Nephron (organoid): Measurements from ENCODE around the gene UBE2J2.

Experiments
- H3K27ac Mint-ChIP-seq, 3 experiments: 2 replicates each; pipeline ENCODE4 v1.8.0; 2020; ENCODE audit warnings: mixed read lengths in 3 of 3, mild to moderate bottlenecking in 2 of 3, moderate library complexity in 1 of 3
- H3K27me3 Mint-ChIP-seq: 2 replicates; pipeline ENCODE4 v1.8.0; 2021; ENCODE audit warnings: low read depth, mild to moderate bottlenecking, moderate library complexity, mixed read lengths
- H3K36me3 Mint-ChIP-seq: 2 replicates; pipeline ENCODE4 v1.8.0; 2020; ENCODE audit warnings: low read depth, mixed read lengths
- H3K4me1 Mint-ChIP-seq: 2 replicates; pipeline ENCODE4 v1.8.0; 2020; ENCODE audit warnings: mixed read lengths
- H3K4me3 Mint-ChIP-seq, 3 experiments: 2 replicates each; pipeline ENCODE4 v1.8.0; 2020; ENCODE audit warnings: mild to moderate bottlenecking in 3 of 3, mixed read lengths in 3 of 3, moderate library complexity in 2 of 3
- H3K9me3 Mint-ChIP-seq: 2 replicates; pipeline ENCODE4 v1.8.0; 2020; ENCODE audit warnings: mixed read lengths
- TF ChIP-seq, protein P1 (sequence below), 3 experiments: fragments of 200-600 bp; sonication (generic); IDR thresholded peaks; one replicate each; pipeline ENCODE4 v1.5.0; 2021; ENCODE audit warnings: antibody characterized with exemption in 3 of 3; ENCODE audit not compliant: unreplicated experiment in 3 of 3

UBE2J2 gene

DNA sequence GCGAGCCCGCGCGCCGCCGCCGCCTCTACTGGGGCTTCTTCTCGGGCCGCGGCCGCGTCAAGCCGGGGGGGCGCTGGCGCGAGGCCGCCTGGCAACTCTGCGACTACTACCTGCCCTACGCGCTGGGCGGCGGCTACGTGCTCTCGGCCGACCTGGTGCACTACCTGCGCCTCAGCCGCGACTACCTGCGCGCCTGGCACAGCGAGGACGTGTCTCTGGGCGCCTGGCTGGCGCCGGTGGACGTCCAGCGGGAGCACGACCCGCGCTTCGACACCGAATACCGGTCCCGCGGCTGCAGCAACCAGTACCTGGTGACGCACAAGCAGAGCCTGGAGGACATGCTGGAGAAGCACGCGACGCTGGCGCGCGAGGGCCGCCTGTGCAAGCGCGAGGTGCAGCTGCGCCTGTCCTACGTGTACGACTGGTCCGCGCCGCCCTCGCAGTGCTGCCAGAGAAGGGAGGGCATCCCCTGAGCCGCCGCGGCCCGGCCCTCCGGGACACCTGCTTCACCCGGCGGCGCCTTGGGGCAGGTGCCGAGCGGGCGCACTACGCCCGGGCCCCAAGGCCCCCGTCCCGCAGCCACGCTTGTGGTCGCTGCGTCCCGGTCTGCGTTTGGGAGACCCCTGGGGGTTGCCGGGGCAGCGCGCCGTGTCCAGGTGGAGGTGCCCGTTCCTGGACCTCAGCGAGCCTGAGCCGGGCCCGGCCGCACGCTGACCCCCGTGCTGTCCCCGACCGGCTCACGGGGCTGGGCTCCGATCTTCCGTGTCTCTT, 40.7 kb downstream of the UBE2J2 start:
- TF ChIP-seq, protein P1, sequence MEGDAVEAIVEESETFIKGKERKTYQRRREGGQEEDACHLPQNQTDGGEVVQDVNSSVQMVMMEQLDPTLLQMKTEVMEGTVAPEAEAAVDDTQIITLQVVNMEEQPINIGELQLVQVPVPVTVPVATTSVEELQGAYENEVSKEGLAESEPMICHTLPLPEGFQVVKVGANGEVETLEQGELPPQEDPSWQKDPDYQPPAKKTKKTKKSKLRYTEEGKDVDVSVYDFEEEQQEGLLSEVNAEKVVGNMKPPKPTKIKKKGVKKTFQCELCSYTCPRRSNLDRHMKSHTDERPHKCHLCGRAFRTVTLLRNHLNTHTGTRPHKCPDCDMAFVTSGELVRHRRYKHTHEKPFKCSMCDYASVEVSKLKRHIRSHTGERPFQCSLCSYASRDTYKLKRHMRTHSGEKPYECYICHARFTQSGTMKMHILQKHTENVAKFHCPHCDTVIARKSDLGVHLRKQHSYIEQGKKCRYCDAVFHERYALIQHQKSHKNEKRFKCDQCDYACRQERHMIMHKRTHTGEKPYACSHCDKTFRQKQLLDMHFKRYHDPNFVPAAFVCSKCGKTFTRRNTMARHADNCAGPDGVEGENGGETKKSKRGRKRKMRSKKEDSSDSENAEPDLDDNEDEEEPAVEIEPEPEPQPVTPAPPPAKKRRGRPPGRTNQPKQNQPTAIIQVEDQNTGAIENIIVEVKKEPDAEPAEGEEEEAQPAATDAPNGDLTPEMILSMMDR (IDR thresholded peaks at IDR 0.05; ENCODE audit: unreplicated experiment in 3 of 3) = no peak
- H3K4me3 Mint-ChIP-seq = peak overlapping the region; percentile 68 to 86 (median 83)

DNA sequence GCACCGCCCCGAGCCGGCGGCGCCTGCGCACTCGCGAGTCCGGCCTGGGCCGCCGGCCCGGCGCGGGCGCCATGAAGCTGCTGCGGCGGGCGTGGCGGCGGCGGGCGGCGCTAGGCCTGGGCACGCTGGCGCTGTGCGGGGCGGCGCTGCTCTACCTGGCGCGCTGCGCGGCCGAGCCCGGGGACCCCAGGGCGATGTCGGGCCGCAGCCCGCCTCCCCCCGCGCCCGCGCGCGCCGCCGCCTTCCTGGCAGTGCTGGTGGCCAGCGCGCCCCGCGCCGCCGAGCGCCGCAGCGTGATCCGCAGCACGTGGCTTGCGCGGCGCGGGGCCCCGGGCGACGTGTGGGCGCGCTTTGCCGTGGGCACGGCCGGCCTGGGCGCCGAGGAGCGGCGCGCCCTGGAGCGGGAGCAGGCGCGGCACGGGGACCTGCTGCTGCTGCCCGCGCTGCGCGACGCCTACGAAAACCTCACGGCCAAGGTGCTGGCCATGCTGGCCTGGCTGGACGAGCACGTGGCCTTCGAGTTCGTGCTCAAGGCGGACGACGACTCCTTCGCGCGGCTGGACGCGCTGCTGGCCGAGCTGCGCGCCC, 41.4 kb downstream of the UBE2J2 start, which contains the start of gene B3GALT6:
B3GALT6 (plus strand) TSS at position 30 of the 588 bp plus-strand sequence; CDS start at position 72, 42 bp downstream.
- peaks cover 33% of the 10 kb centered on the region for H3K4me1 Mint-ChIP-seq
- peak within 1 kb of the TSS; percentile 89 to 96 (median 94) for H3K4me3 Mint-ChIP-seq
- H3K27me3 Mint-ChIP-seq = peaks cover 4% of the 10 kb centered on the region
- H3K9me3 Mint-ChIP-seq = no peaks in the 10 kb centered on the region
- peaks cover 15% of the 10 kb centered on the region for H3K36me3 Mint-ChIP-seq
- TF ChIP-seq, protein P1 (IDR thresholded peaks at IDR 0.05; ENCODE audit: unreplicated experiment in 3 of 3) = no peak
- peak within 1 kb of the TSS; percentile 84 to 98 (median 94) for H3K27ac Mint-ChIP-seq

More for the DNA sequence above, 40.7 kb downstream of the UBE2J2 start:
- no peaks in the 10 kb centered on the region for H3K9me3 Mint-ChIP-seq
- H3K27me3 Mint-ChIP-seq = peaks cover 4% of the 10 kb centered on the region
- peaks cover 33% of the 10 kb centered on the region for H3K4me1 Mint-ChIP-seq
- H3K27ac Mint-ChIP-seq = peak overlapping the region; percentile 39 to 84 (median 80)
- peaks cover 15% of the 10 kb centered on the region for H3K36me3 Mint-ChIP-seq

DNA sequence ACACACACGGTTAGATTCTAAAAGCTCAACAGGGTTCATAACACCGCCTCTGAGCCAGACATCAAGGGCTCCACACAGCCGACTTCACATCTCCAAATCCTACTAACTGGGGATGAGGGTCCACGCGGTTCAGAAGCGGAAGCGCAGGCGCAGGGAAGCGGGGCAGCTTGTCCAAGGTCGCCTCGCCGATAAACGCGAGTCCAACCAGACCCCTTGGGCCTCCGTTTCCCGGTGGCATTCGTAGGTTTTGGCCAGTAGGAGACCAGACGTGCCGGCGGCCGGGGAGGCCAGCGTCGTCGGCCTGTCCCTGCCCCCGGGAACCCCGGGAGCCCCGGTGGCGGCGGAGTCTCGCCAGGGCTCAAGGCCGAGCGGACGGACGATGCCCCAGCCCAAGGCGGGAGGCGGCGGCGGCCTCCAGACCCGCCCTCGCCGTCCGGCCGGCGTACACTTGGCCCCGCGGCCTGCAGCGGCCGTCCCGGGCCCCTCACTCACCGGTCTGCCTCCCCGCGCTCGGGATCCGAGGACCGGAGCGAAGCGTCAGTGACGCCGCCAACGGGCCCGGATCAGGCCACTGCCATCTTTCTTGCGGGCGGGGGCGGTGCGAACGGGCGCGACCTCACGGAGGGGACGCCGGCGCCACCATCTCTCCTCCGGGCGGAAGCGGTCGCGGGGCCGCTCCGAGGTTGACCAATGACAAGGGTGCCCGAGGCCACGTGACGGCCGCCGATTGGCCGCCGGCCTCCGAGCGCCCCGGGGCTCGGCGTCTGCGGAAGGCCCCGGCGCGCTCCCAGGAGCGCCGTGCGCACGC, 42.0 kb downstream of the UBE2J2 start, which contains the start of gene SDF4:
SDF4 (minus strand) TSS at position 602 of the 808 bp plus-strand sequence. CDS start 3,229 bp downstream, outside the sequence.
- Mint-ChIP-seq H3K4me1 (peaks cover 33% of the 10 kb centered on the region), H3K4me3 (peak within 1 kb of the TSS; percentile 89 to 96 (median 94)), H3K27me3 (no peaks in the 10 kb centered on the region), H3K27ac (peak within 1 kb of the TSS; percentile 84 to 98 (median 94)), H3K9me3 (no peaks in the 10 kb centered on the region), H3K36me3 (peaks cover 15% of the 10 kb centered on the region)
- TF ChIP-seq, protein P1 (IDR thresholded peaks at IDR 0.05; ENCODE audit: unreplicated experiment in 3 of 3) = no peak

DNA sequence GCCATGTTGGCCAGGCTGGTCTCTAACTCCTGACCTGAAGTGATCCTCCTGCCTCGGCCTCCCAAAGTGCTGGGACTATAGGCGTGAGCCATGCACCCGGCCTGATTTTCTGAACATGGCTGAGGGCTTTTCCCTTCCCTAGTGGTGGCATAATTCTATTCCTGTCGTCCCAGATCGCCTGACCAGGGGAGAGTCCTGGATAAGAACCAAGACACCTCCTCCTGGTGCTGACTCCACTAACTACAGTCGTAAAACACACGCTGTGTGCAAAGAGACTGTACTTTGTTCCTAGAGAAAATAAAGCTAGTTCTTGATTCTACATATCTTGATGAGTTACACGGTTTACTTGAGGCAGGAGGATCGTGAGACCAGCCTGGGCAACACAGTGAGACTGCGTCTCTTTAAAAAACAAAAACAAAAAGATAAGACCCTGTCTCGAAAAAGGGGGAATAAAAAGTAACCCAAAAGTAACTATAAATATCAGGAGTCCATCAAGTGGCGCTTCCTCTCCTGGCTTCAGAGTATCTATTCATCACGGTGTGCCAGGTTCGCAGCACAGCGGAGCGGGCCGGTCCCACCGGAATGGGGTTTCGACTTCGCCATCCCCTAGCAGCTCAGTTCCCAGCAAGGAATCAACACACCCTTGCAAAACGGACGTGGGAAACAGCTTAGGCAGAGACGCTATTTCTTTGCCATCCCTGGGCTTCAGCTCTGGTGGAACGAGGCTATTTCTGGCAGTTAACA, 42.8 kb downstream of the UBE2J2 start:
- TF ChIP-seq, protein P1 (IDR thresholded peaks at IDR 0.05; ENCODE audit: unreplicated experiment in 3 of 3) = peak in 1 of 3 experiments; percentile 24

DNA sequence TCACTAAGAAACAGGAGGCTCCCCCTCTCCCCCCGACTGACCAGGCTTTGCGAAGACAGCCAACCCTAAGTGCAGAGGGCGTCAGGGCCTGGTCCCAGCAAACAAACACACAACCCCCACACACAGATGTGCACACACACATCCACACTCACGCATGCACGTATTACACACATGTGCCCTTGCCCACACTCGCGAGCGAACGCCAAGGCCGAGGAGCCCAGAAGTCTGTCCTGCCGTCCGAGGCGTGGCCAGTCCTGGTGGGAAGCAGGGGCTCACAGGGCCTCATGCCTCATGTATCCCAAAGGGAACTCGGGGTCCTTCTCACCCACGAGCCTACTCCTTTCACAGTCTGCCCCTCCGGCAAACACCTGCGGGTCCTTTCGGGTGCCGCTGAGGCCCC, 43.9 kb downstream of the UBE2J2 start:
- Mint-ChIP-seq H3K36me3 (peaks cover 26% of the 10 kb centered on the region), H3K4me1 (peaks cover 32% of the 10 kb centered on the region), H3K9me3 (no peaks in the 10 kb centered on the region), H3K4me3 (peak overlapping the region; percentile 49 to 64 (median 56)), H3K27me3 (no peaks in the 10 kb centered on the region), H3K27ac (no peak overlapping the region)
- TF ChIP-seq, protein P1 (IDR thresholded peaks at IDR 0.05; ENCODE audit: unreplicated experiment in 3 of 3) = no peak

More for the DNA sequence above, 42.8 kb downstream of the UBE2J2 start:
- Mint-ChIP-seq H3K9me3 (no peaks in the 10 kb centered on the region), H3K27ac (peak overlapping the region; percentile 84 to 98 (median 94)), H3K27me3 (no peaks in the 10 kb centered on the region), H3K36me3 (peaks cover 20% of the 10 kb centered on the region), H3K4me1 (peaks cover 33% of the 10 kb centered on the region), H3K4me3 (peak overlapping the region; percentile 89 to 96 (median 94))
